ENCODE measurements around the gene AUTS2.

The AUTS2 gene

GRCh38 chr7:70498232-70498992, 900.1 kb downstream of the AUTS2 start:
- DNase-seq, result no peak

GRCh38 chr7:70500261-70500660, 902.0 kb downstream of the AUTS2 start:
- DNase-seq, result no peak

GRCh38 chr7:70502117-70502863, 904.0 kb downstream of the AUTS2 start:
- DNase-seq, result no peak

- no peak for DNase-seq
Observed at GRCh38 chr7:70504254-70504653, 906.0 kb downstream of the AUTS2 start.

GRCh38 chr7:70505468-70505867, 907.2 kb downstream of the AUTS2 start:
- no peak for DNase-seq

GRCh38 chr7:70505886-70506285, 907.6 kb downstream of the AUTS2 start:
- no peak for DNase-seq

GRCh38 chr7:70506434-70506833, 908.2 kb downstream of the AUTS2 start:
- DNase-seq, result no peak

GRCh38 chr7:70512144-70512543, 913.9 kb downstream of the AUTS2 start:
- DNase-seq, result no peak

GRCh38 chr7:70512761-70513160, 914.5 kb downstream of the AUTS2 start:
- DNase-seq, result no peak

- DNase-seq, result no peak
Observed at GRCh38 chr7:70520611-70521010, 922.3 kb downstream of the AUTS2 start.

- DNase-seq, result no peak
Observed at GRCh38 chr7:70523249-70523988, 925.1 kb downstream of the AUTS2 start.

- no peak for DNase-seq
Observed at GRCh38 chr7:70523989-70524351, 925.7 kb downstream of the AUTS2 start.

GRCh38 chr7:70525991-70526390, 927.7 kb downstream of the AUTS2 start:
- DNase-seq, result no peak

GRCh38 chr7:70527520-70528115, 929.3 kb downstream of the AUTS2 start:
- DNase-seq, result no peak

GRCh38 chr7:70529436-70529835, 931.2 kb downstream of the AUTS2 start:
- no peak for DNase-seq

GRCh38 chr7:70529914-70530585, 931.8 kb downstream of the AUTS2 start:
- DNase-seq, result no peak

- DNase-seq, result no peak
Observed at GRCh38 chr7:70533614-70534013, 935.3 kb downstream of the AUTS2 start.

GRCh38 chr7:70539205-70539604, 940.9 kb downstream of the AUTS2 start:
- DNase-seq, result no peak

- DNase-seq, result no peak
Observed at GRCh38 chr7:70539617-70540016, 941.3 kb downstream of the AUTS2 start.

GRCh38 chr7:70540641-70541040, 942.4 kb downstream of the AUTS2 start:
- DNase-seq, result no peak

GRCh38 chr7:70542750-70543376, 944.6 kb downstream of the AUTS2 start:
- DNase-seq, result no peak

GRCh38 chr7:70544016-70544415, 945.7 kb downstream of the AUTS2 start:
- no peak for DNase-seq

Data from stimulated activated CD4-positive, alpha-beta T cell treated with anti-CD3 and anti-CD28 coated beads, Interleukin-4, amount 100 ng/mL, for 24 hours (primary cell).